ENCODE results near the gene FOXD3. TPM values are rescaled to one million over a fixed set of nuclear protein-coding genes. Genes with fewer than 3 reads are reported as not detected.

FOXD3 gene
- total RNA-seq, 4 donors from 2014 or later: 1.2 to 7.0 (median 4.4) TPM

GRCh38 chr1:63320022-63320721 lies 2.2 kb upstream of the FOXD3 start:
- H3K4me3 ChIP-seq: peak overlapping the region; percentile 2 to 41 (median 20)
- intact Hi-C loops (cut with DNase I): loop anchor here (10.0 kb wide), 1 partner anchor 215 kb away; no protein-coding TSS in a partner anchor
- H3K4me1 ChIP-seq: peaks cover 29 to 72% (median 52%) of the 10 kb centered on the region in 4 donors
- TF ChIP-seq CTCF (IDR thresholded peaks at IDR 0.05) (no peak), POLR2A (IDR thresholded peaks at IDR 0.05; ENCODE audit: low read depth) (no peak), POLR2AphosphoS5 (IDR thresholded peaks at IDR 0.05) (no peak), EP300 (IDR thresholded peaks at IDR 0.05) (no peak)
- peak; percentile 57 for DNase-seq (ENCODE audit: extremely low spot score)
- H3K36me3 ChIP-seq: no peaks in the 10 kb centered on the region
- peak overlapping the region in 2 of 4 donors; percentile 4 to 20 for H3K27ac ChIP-seq (replicated peaks in 1 of 4)
- 15% methylated on average over 36 of the region's 47 CpGs for WGBS
- peaks cover 0 to 4% (median 0%) of the 10 kb centered on the region in 4 donors for H3K9me3 ChIP-seq
- peaks cover 41 to 100% (median 85%) of the 10 kb centered on the region in 4 donors for H3K27me3 ChIP-seq

DNA sequence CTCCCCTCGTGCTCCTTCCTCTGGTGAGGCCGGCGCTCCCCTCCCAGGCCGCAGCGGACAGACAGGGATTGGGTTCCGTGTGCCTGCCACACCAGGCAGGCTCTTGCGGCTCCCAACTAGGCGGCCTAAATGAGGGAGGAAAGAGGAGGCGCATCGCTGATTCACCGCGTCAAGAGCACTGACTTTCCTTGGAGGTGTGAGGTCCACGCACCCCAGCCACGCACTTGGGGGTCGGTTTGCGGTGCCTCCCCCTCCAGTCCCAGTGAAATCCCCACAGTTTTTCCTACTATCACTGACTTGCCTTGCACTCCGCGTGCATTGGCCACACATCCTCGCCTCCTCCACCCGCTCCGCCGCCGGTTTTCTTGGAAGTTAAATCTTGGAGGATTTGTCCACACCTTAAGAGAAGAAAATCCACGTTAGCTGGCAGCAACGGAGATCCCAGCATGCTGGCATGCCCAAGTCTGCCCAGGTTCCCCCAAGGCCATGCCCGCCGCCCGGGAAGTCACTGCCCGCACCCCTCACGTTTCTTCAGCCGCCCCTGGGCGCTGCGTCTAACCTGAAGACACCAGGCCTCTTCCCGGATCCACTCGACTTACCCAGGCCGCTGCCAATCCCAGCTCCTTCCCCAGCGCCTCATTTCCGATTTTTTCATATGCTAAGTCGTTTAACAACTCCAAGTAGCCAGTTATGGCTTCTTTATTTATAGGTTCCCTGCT lies 1.1 kb upstream of the FOXD3 start:
- H3K9me3 ChIP-seq: peaks cover 0 to 4% (median 0%) of the 10 kb centered on the region in 4 donors
- DNase-seq (ENCODE audit: extremely low spot score): peak; percentile 68
- peaks cover 49 to 100% (median 87%) of the 10 kb centered on the region in 4 donors for H3K27me3 ChIP-seq
- H3K4me1 ChIP-seq: peaks cover 29 to 72% (median 52%) of the 10 kb centered on the region in 4 donors
- H3K36me3 ChIP-seq: no peaks in the 10 kb centered on the region
- intact Hi-C loops (cut with DNase I): loop anchor here (10.0 kb wide), 1 partner anchor 214 kb away; no protein-coding TSS in a partner anchor
- H3K4me3 ChIP-seq: peak overlapping the region; percentile 52 to 71 (median 60)
- TF ChIP-seq CTCF (IDR thresholded peaks at IDR 0.05) (no peak), EP300 (IDR thresholded peaks at IDR 0.05) (no peak), POLR2A (IDR thresholded peaks at IDR 0.05; ENCODE audit: low read depth) (no peak), POLR2AphosphoS5 (IDR thresholded peaks at IDR 0.05) (no peak)
- H3K27ac ChIP-seq (replicated peaks in 1 of 4): peak overlapping the region in 2 of 4 donors; percentile 2 to 37
- 18% methylated on average over 39 of the region's 39 CpGs for WGBS

DNA sequence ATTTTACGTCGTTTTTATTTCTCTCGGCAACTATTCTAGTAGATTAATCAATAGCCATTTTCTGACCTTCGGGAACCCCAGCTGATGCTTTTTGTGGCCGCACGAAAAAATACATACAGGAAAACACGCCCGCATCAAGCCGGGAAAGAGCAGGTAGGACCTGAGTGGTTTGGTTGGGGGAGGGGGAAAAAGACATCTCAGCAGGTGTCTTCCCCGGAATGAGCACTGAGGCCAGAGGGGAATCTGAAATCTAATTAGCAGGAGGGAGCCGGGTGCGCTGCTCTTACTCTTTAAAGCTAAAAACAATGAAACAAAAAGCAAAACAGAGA lies 618 bp upstream of the FOXD3 start:
- 21% methylated on average over 12 of the region's 12 CpGs for WGBS

More for the DNA sequence above, 618 bp upstream of the FOXD3 start:
- Histone ChIP-seq H3K36me3 (no peaks in the 10 kb centered on the region), H3K9me3 (peaks cover 0 to 4% (median 0%) of the 10 kb centered on the region in 4 donors), H3K4me1 (peaks cover 30 to 69% (median 50%) of the 10 kb centered on the region in 4 donors), H3K27ac (replicated peaks in 1 of 4) (peak overlapping the region; percentile 2 to 76 (median 64)), H3K4me3 (peak overlapping the region; percentile 52 to 71 (median 60)), H3K27me3 (peaks cover 49 to 100% (median 87%) of the 10 kb centered on the region in 4 donors)
- TF ChIP-seq CTCF (IDR thresholded peaks at IDR 0.05) (no peak), POLR2A (IDR thresholded peaks at IDR 0.05; ENCODE audit: low read depth) (no peak)
- no peak for DNase-seq (ENCODE audit: extremely low spot score)
- intact Hi-C loops (cut with DNase I): loop anchor here (10.0 kb wide), 1 partner anchor 213 kb away; no protein-coding TSS in a partner anchor

All from esophagus muscularis mucosa (tissue), 4 donors.